HG02678 (cell line): ENCODE measurements around the gene CATSPER3.
"Not testable (repeated sequence)": the region's sequence is repeated elsewhere in the genome, so short reads cannot be mapped to it uniquely, and the experiment has no call there.

Experiments used
- ATAC-seq: cut with Tn5 transposase; IDR thresholded peaks from one replicate; pipeline ENCODE4 v1.9.1; 2021; ENCODE audit warnings: mild to moderate bottlenecking, moderate library complexity; ENCODE audit not compliant: unreplicated experiment

Gene CATSPER3

DNA sequence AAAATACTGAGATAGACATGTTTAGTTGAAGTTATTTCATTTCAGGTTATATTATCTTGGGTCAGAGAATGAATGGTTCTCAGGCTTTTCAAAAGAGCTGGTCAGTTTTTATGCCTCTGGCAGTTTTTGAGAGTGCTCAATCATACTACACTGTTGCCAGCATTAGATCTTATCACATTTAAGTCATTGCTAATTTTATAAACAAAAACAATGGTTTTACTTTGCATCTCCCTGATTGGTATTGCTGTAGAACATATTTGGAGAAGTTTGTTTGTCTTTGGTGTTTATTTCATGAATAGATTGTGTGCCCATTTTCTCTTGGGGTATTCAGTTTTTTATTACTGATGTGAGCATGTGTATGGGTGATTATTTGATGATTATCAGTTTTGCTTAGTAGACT lies 1.5 kb downstream of the CATSPER3 start:
- ATAC-seq: no peak

DNA sequence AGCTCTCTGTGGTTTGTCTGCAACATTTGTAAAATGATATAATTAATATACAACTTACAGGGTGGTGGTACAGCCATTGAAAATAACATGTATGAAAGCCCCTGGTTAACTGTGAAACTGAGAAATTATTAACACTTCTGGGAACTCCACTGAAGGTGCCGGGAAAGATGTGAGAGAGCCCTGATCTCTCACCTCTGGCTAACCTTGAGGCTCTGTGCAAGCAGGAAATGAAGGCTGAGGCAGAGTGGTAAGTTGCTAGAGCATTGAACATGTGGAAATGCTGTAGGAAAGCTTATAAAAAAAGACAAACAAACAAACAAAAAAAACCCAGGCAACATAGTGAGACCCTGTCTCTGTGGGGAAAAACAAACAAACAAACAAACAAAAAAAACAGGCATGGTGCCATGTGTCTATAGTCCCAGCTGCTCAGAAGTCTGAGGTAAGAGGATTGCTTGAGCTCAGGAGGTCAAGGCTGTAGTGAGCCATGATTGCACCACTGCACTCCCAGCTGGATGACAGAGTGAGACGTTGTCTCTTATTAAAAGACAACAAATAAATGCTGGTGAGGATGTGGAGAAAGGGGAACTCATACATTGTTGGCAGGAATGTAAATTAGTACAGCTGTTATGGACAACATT lies 7.5 kb downstream of the CATSPER3 start:
- ATAC-seq: no peak

- no peak for ATAC-seq
Measured at GRCh38 chr5:134975843-134976242, 8.1 kb downstream of the CATSPER3 start.

DNA sequence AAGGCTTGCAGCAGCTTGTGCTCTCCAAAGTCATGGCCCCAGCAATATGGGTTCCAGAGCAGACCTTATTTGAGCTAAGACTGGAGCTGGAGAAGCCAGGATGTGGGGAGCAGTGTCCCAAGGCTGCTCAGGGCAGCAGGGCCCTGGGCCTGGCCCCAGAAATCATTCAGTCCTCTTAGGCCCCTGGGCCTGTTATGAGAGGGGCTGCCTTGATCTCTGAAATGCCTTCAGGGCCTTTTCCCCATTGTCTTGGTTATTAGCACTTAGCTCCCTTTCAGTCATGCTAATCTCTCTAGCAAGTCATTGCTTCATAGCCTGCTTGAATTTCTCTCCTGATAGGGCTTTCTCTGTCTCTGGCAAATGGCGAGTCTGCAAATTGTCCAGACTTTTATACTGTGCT lies 9.1 kb downstream of the CATSPER3 start:
- ATAC-seq: no peak

GRCh38 chr5:134979416-134979815 lies 11.7 kb downstream of the CATSPER3 start:
- ATAC-seq: no peak

GRCh38 chr5:134982230-134982629 lies 14.5 kb downstream of the CATSPER3 start:
- ATAC-seq: no peak

DNA sequence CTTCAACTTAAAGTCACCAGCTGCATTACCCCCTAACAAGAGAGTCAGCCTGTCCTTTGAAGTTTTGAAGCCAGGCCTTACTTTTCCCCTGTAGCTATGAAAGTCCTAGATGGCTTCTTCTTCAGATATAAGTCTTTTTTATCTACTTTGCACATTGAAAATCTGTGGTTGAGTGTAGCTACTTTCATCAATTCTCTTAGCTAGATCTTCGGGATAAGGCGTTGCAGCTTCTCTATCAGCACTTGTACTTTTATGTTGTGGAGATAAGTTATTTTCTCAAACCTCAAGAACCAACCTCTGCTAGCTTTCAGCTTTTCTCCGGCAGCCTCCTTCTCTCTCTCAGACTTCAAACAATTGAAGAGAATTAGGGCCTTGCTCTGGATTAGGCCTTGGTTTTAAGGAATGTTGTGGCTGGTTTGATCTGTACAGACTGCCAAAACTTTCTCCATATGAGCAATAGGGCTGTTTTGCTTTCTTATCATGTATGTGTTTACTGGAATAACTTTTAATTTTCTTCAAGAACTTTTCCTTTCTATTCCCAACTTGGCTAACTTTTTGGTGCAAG lies 21.6 kb downstream of the CATSPER3 start:
- ATAC-seq: no peak

GRCh38 chr5:134990183-134990582 lies 22.5 kb downstream of the CATSPER3 start:
- not testable (repeated sequence) for ATAC-seq

GRCh38 chr5:134992148-134992547 lies 24.4 kb downstream of the CATSPER3 start:
- ATAC-seq: no peak

DNA sequence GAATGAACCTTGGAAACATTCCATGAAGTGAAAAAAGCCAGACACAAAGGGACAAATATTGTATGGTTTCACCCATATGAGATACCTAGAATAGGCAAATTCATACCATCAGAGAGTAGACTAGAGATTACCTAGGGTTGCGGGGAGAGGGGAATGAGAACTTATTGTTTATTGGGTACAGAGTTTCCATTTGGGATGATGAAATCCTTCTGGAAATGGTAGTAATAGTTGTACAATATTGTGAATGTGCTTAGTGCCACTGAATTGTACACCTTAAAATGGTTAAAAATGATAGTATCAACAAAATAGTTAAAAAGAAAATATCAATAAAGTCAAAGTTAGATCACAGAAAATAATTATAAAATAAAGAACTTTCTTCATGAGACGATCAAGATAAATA lies 25.5 kb downstream of the CATSPER3 start:
- ATAC-seq: no peak

DNA sequence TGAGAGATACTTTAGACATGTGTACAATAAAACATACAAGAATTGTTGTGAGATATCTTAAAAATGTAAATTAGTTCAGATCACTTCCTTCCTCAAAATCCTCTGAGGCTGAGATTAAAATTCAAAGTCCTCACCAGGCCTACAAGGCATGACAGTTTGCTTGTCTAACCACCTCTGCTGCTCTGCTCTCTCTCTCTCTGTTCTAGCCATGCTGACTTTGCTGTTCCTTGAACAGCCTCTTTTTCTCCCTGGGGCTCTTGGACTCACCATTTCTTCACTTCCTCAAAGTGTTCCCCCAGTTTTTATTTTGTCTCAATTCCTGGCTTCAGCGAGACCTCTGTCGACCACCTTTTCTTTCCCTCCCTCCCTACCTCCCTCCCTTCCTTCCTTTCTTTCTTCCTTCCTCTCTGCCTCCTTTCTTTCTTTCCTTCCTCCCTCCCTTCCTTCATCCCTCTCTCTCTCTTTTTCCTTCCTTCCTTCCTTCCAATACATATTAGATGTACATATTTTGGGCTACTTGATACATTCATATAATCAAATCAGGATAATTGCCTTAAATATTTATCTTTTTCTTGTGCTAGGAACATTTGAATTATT lies 27.0 kb downstream of the CATSPER3 start:
- no peak for ATAC-seq

DNA sequence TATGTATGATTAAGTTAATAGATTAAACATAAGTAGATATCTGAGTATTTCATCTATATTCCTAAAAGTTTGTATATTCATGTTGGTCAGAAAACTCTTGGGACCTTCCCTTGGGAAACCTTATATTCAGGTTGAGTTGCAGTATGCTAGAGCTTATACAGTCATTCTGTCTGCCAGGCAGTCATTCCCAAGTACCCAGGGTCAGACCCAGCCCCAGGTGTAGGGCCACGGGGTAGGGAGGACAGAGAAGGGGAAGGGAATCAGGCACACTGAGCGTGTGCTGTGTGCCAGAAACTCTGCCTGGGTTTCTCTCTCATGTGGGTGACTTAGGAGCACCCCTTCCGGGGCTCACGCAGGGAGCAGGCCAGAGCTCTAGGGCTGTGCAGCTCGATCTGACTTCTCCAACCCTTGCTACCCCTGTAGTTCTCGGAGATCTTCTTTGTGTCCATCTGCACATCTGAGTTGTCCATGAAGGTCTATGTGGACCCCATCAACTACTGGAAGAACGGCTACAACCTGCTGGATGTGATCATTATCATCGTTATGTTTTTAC lies 28.2 kb downstream of the CATSPER3 start:
- no peak for ATAC-seq

GRCh38 chr5:134997015-134997414 lies 29.3 kb downstream of the CATSPER3 start:
- no peak for ATAC-seq

- ATAC-seq: not testable (repeated sequence)
Measured at GRCh38 chr5:134998068-134998467, 30.4 kb downstream of the CATSPER3 start.

DNA sequence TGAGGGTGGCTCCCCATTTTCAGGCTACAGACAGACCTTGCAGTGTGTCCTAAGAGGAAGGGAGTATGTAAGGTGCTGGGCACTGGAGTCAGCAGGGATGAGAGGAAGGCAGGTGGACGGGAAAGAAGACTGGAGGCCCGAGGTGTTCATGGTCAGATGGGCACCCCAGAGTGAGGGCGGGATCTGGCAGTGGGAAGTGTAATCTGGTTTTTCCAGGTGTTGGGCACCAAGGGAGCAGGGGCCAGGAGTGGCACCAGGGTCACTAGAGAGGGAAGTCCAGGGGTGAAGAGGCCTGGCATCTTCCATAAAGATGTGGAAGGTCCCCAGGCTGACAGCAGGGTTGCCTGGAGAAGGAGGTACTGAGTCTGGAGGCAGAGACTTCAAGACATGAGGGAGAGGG lies 36.7 kb downstream of the CATSPER3 start:
- ATAC-seq: no peak

DNA sequence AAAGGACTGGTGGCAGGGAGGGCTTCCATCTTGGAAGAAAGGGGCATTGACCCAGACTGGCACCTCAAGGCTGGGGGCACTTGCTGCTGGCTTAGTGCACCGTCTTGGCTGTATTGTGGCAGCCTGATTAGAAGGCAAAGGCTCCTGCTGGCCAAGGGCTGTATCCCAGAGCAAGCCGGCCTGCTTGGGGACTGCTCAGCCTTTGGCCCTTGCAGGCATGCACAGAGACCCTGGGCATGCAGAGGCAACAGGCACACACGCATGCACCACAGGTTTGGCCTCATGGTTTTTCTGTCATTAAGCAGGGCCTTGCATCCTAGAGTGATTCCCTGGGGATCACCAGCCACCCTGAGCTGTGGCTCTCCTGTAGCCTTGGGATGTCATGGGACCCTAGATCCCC lies 37.4 kb downstream of the CATSPER3 start:
- no peak for ATAC-seq

- ATAC-seq: no peak
Measured at GRCh38 chr5:135007305-135007704, 39.6 kb downstream of the CATSPER3 start.

DNA sequence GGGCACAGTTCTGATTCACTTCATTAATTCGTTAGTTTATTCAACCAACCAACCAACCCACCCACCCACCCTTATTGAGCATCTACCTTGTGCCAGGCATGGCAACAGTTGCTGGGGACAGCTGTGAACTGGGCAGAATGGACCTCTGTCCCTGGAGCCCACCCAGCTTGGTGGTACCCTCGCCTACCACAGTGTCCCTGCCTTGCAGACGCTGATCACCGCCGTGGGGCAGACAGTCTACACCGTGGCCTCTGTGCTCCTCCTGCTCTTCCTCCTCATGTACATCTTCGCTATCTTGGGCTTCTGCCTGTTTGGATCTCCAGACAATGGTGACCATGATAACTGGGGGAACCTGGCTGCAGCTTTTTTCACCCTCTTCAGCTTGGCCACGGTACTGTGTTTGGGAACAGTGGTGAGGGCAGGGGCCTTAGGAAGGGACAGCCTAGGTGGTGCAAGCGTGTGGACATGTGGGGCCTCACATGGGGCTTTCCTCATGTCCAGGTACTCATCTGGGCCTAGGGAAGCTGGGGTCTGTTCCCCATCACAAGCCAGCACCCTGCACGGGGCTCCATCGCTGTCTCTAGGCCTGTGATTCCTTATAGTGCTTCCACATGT lies 40.1 kb downstream of the CATSPER3 start:
- ATAC-seq: no peak

- no peak for ATAC-seq
Measured at GRCh38 chr5:135008556-135008955, 40.8 kb downstream of the CATSPER3 start.

- ATAC-seq: no peak
Measured at GRCh38 chr5:135008981-135009735, 41.5 kb downstream of the CATSPER3 start.
